ENCODE results near the gene GMPS.
"Not testable (repeated sequence)": the region's sequence is repeated elsewhere in the genome, so short reads cannot be mapped to it uniquely, and the experiment has no call there.

The GMPS gene

GRCh38 chr3:155944081-155944480 is 73.6 kb downstream of the GMPS start:
- DNase-seq = no peak

DNA sequence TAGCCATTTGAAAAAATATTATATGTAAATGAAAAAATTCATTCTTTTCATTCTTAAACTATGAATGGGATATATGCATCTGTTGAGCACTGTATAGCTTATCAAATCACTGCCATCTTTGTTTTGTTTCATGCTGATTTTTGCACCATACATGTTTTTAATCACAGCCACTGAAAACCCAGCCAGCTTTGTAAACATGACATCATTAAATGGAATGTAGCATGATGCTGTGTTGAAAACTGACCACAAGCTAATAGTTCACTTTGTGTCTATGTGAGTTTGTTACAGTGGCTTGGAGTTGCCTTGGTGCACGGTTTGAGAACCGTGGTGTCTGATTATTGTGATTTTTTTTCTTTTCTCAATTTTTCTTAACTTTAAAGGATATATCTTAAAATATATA is 75.7 kb downstream of the GMPS start:
- DNase-seq = no peak

DNA sequence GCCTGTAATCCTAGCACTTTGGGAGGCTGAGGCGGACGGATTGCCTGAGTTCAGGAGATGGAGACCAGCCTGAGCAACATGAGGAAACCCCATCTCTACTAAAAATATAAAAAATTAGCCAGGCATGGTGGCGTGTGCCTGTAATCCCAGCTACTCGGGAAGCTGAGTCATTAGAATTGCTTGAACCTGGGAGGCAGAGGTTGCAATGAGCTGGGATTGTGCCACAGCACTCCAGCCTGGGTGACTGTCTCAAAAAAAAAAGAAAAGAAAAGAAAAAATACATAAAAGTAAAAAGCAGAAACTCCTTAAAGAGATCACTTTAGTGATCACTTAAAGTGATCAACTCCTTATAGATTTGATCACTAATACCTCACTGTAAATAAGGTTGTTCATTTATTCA is 78.0 kb downstream of the GMPS start:
- no peak for DNase-seq

GRCh38 chr3:155949453-155950217 is 79.2 kb downstream of the GMPS start:
- no peak for DNase-seq

GRCh38 chr3:155956508-155957411 is 86.3 kb downstream of the GMPS start:
- DNase-seq = no peak

DNA sequence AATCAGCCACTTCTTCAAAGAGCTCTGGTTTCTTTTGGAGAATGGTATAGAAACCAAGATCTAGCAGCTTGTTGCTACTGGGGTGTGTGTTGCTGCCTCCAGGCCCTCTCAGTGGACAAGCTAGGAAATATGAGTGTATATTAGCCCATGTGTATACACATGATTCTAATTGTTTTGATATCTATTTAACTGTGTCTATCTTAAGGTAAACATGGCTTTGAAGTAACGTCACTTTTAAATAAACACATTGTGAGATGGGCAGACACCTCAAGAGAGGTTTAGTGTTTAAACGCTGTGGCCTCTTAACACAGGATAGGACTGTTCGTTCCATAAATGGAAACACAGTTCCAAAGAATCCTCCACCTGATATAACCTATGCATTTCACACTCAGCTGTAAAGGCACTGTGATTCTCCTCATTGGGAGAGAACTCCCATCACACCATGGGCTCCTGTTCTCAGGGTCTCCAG is 87.0 kb downstream of the GMPS start:
- DNase-seq = no peak

DNA sequence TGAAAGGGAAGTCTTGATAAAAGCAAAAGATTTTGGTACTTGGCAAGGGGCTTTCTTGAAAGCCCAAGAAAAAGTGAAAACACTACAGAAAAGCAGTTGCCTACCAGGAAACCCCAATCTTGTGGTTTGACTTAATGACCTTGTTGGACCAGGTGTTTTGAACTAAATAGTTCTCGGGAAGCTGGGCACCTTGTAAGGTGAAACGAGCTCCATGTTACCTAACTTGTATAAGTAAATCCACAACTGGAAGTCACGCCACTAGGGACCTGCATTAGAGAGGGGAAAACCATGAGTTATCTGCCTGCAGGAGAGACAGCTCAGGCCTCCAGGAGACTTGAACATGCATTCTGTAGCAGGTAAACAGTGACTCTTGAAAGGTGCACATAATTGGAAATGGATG is 88.2 kb downstream of the GMPS start:
- DNase-seq = no peak

DNA sequence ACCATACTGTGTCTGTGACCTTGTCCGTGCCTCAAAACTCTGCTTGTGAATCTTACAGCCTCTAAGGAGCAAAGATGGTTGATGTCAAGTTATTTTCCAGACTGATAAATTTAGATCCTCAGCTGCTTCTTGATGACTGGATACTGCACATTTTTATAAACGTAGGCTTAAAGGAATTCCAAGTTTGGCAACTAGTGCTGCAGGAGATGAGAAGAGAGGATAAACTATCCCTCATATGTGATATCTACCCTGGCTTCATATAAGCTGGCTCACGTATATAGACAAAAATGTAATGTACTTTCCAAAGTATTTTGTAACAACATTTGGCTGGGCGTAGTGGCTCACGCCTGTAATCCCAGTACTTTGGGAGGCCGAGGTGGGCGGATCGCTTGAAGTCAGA is 89.6 kb downstream of the GMPS start:
- no peak for DNase-seq

GRCh38 chr3:155961044-155961443 is 90.6 kb downstream of the GMPS start:
- not testable (repeated sequence) for DNase-seq

- no peak for DNase-seq
Measured at GRCh38 chr3:155963570-155963969, 93.1 kb downstream of the GMPS start.

GRCh38 chr3:155970398-155970797 is 99.9 kb downstream of the GMPS start:
- DNase-seq = no peak

DNA sequence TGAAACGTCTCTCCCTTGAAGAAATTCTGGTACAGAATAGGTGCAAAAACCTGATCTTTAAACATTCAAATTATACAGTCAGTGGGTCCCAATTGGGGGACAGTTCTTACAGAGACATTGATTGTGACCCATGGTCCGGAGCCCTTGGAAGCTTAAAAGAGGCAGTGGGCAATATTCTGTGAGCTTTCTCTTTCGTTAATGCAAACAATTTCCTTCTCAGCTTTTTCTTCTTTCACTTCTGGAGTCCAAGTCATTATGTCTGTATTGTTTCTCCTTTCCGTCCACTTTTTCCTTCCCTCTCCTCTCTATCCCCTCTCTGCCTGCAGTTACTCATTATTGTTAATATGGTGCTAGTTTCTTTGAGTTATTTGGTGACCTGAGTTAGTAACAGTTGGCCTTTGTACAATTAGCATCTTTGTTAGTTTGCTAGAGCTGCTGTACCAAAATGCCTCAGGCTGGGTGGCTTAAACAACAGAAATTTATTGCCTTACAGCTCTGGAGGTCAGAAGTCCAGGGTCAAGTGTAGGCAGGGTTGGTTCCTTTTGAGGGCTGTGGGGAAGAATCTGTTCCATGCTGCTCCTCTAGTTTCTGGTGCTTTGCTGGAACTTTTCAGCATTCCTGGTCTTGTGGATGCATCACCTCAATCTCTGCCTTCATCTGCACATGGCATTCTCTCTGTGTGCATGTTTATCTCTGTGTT is 102.6 kb downstream of the GMPS start:
- no peak for DNase-seq

GRCh38 chr3:155978324-155978723 is 107.9 kb downstream of the GMPS start:
- DNase-seq = no peak

DNA sequence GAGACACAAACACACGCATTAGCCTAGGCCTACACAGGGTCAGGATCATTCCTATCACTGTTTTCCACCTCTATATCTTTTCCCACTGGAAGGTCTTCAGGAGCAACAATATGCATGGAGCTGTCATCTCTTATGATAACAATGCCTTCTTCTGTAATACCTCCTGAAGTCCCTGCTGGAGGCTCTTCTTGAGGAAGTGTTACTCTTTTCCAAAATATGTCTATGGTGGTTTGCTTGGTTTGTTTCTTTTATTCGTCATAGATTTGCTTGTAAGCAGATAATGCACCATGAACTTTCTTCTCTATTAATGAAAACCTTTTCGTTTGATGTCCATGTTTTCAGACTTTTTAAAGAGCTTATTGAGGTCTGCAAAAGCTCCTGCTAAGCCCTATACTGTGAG is 109.3 kb downstream of the GMPS start:
- no peak for DNase-seq

- no peak for DNase-seq
Measured at GRCh38 chr3:155981669-155982068, 111.2 kb downstream of the GMPS start.

- DNase-seq = no peak
Measured at GRCh38 chr3:155983834-155984474, 113.5 kb downstream of the GMPS start.

GRCh38 chr3:155984791-155985417 is 114.5 kb downstream of the GMPS start:
- no peak for DNase-seq

DNA sequence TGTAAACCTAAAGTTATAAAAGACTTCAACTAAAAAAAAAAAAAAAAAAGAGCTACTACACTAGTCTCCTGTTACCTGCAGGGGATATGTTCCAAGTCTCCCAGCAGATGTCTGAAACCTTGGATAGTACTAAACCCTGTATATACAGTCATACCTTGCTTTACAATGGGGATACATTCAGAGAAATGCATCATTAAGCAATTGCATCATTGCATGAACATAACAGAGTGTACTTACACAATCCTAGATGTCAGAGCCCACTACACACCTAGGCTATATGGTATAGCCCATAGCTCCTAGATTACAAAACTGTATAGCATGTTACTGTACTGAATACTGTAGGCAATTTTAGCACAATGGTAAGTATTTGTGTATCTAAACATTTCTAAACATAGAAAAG is 119.1 kb downstream of the GMPS start:
- no peak for DNase-seq

DNA sequence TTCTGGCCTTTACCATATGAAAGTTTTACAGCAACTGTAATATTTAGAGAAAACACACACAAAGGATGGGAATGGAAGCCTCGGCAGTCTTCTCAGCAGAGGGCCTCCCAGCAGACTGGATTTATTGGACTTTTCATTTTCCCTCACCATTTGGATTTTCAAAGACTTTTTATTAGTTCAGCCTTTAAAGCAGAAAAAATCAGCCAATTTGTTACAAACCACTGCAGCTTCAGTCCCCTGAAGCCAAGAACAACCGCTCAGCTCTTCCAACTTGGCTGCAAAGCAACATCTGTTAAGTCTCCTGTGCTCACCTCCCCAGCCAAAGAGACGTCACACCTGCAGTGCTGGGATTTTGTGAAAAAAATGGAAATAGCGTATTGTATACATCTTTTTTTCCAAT is 120.8 kb downstream of the GMPS start:
- no peak for DNase-seq

- no peak for DNase-seq
Measured at GRCh38 chr3:155991847-155992246, 121.4 kb downstream of the GMPS start.
